A673 (cell line): Measurements from ENCODE around the gene BSPRY. TPM values are rescaled to one million over a fixed set of nuclear protein-coding genes. Genes with fewer than 3 reads are reported as not detected.

ENCODE experiments used
- BruUV-seq: library from RNA; stranded (reverse); fragments of 400-500 nt; replicated peaks from 2 replicates; lab custom pipeline; 2021; lab: Mats Ljungman, UMichigan
- CTCF ChIA-PET: fragments of 300-600 bp; sonication (Branson Sonifier 250); formaldehyde crosslinking; loops from one replicate; lab custom pipeline; 2022; ENCODE audit warnings: antibody characterized with exemption; lab: Charles Lee
- POLR2A ChIA-PET: fragments of 300-600 bp; sonication (Branson Sonifier 250); formaldehyde crosslinking; loops from one replicate; lab custom pipeline; 2022; ENCODE audit warnings: antibody characterized with exemption; ENCODE audit not compliant: low non-redundant PET; lab: Charles Lee
- DNase-seq: peaks from one replicate; pipeline ENCODE4 v3.0.0-alpha.2; 2015; ENCODE audit warnings: low spot score
- H3K27ac ChIP-seq: fragments of 200-600 bp; sonication (generic); 2 replicates; pipeline ENCODE4 v1.5.1; 2016; ENCODE audit warnings: mixed run types, low read depth, mild to moderate bottlenecking, mixed read lengths, antibody characterized with exemption, low read length; ENCODE audit not compliant: poor library complexity, severe bottlenecking
- H3K27me3 ChIP-seq: fragments of 200-600 bp; sonication (generic); replicated peaks from 2 replicates; pipeline ENCODE4 v1.6.1; 2017; ENCODE audit warnings: mixed run types, low read depth, mild to moderate bottlenecking, mixed read lengths, antibody characterized with exemption, low read length; ENCODE audit not compliant: insufficient read depth, poor library complexity
- H3K36me3 ChIP-seq: fragments of 200-600 bp; sonication (generic); 2 replicates; pipeline ENCODE4 v1.6.1; 2016; ENCODE audit warnings: mixed run types, mild to moderate bottlenecking, mixed read lengths, antibody characterized with exemption, low read length; ENCODE audit not compliant: insufficient read depth, poor library complexity, severe bottlenecking
- H3K4me1 ChIP-seq: fragments of 200-600 bp; sonication (generic); 2 replicates; pipeline ENCODE4 v1.6.1; 2017; ENCODE audit warnings: mixed run types, mild to moderate bottlenecking, mixed read lengths, antibody characterized with exemption, low read length; ENCODE audit not compliant: insufficient read depth, poor library complexity, severe bottlenecking
- H3K4me3 ChIP-seq: fragments of 200-600 bp; sonication (generic); 2 replicates; pipeline ENCODE4 v1.5.1; 2016; ENCODE audit warnings: low read depth, mixed run types, mild to moderate bottlenecking, mixed read lengths, low read length; ENCODE audit not compliant: poor library complexity, severe bottlenecking
- H3K9me3 ChIP-seq: fragments of 200-600 bp; sonication (generic); 2 replicates; pipeline ENCODE4 v1.6.1; 2016; ENCODE audit warnings: mixed run types, low read depth, mild to moderate bottlenecking, mixed read lengths, antibody characterized with exemption, low read length; ENCODE audit not compliant: poor library complexity, severe bottlenecking
- EZH2 ChIP-seq: fragments of 200-600 bp; sonication (generic); IDR thresholded peaks from 2 replicates; pipeline ENCODE4 v1.6.1; 2017; ENCODE audit warnings: borderline replicate concordance, low read depth, mild to moderate bottlenecking, mixed read lengths, antibody characterized with exemption, low read length; ENCODE audit not compliant: poor library complexity, severe bottlenecking
- intact Hi-C: fragments of 100-400 bp; cut with micrococcal nuclease; formaldehyde crosslinking; loops from one replicate; pipeline ENCODE4 v1.10.0; 2022; ENCODE audit not compliant: unreplicated experiment
- total RNA-seq: library from RNA; stranded (reverse); gene quantifications from 2 replicates; pipeline ENCODE4 v1.2.3, GENCODE V29; 2021
- TF ChIP-seq, protein P1 (sequence below): fragments of 300-800, 200-600 bp; sonication (generic); conservative IDR thresholded peaks from 2 replicates; pipeline ENCODE4 v1.5.1; 2017; ENCODE audit warnings: low read depth, mild to moderate bottlenecking, antibody characterized with exemption, low read length, moderate library complexity, mixed read lengths

Gene BSPRY
- total RNA-seq, 1 experiment from 2014 or later: not detected

DNA sequence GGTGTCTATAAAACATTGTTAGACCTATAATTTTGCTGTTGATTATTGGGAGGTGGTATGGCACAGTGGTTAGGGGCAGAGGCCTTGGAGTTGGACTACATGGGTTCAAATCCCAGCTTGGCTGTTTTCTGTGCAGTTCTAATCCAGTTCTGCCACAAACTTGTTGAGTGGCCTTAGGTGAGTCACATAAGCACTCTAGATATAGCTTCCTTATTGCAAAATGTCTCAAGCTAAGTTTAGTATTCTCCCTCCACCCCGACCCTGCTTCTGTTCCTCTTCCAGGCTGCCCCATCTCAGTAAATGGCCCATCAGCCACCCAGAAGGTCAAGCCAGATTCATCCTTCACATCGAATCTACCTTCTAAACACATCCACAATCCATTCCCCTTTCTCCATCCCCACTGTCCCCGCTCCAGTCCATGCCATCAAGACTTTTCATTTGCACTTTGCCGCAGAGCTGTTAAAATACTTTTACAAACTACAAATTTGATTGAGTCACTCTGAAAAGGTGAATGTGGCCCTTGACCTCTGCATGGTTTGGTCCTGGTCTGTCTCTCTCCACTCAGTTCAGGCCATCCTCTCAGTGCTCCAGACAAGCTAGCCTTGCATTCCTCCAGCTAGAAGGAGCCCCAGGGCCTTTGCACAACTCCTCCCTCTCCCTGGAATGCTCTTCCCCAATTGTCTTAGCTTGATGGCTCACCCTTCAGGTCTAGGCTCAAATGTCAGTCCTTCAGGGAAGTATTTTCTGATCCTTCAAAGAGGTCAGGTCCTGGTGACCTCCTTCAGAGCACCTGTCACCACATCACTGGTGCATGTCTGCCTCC, 37.4 kb downstream of the BSPRY start:
- no peak for DNase-seq
- Histone ChIP-seq H3K27me3 (no peaks in the 10 kb centered on the region), H3K4me1 (no peaks in the 10 kb centered on the region), H3K4me3 (no peak overlapping the region), H3K36me3 (peaks cover 4% of the 10 kb centered on the region), H3K9me3 (no peaks in the 10 kb centered on the region), H3K27ac (no peak overlapping the region)
- ChIA-PET CTCF (no interaction called here), POLR2A (no interaction called here)
- TF ChIP-seq, protein P1, sequence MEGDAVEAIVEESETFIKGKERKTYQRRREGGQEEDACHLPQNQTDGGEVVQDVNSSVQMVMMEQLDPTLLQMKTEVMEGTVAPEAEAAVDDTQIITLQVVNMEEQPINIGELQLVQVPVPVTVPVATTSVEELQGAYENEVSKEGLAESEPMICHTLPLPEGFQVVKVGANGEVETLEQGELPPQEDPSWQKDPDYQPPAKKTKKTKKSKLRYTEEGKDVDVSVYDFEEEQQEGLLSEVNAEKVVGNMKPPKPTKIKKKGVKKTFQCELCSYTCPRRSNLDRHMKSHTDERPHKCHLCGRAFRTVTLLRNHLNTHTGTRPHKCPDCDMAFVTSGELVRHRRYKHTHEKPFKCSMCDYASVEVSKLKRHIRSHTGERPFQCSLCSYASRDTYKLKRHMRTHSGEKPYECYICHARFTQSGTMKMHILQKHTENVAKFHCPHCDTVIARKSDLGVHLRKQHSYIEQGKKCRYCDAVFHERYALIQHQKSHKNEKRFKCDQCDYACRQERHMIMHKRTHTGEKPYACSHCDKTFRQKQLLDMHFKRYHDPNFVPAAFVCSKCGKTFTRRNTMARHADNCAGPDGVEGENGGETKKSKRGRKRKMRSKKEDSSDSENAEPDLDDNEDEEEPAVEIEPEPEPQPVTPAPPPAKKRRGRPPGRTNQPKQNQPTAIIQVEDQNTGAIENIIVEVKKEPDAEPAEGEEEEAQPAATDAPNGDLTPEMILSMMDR: no peak
- TF ChIP-seq EZH2: no peak
- intact Hi-C loops: no loop called here
- BruUV-seq: TSS peak; percentile 78

DNA sequence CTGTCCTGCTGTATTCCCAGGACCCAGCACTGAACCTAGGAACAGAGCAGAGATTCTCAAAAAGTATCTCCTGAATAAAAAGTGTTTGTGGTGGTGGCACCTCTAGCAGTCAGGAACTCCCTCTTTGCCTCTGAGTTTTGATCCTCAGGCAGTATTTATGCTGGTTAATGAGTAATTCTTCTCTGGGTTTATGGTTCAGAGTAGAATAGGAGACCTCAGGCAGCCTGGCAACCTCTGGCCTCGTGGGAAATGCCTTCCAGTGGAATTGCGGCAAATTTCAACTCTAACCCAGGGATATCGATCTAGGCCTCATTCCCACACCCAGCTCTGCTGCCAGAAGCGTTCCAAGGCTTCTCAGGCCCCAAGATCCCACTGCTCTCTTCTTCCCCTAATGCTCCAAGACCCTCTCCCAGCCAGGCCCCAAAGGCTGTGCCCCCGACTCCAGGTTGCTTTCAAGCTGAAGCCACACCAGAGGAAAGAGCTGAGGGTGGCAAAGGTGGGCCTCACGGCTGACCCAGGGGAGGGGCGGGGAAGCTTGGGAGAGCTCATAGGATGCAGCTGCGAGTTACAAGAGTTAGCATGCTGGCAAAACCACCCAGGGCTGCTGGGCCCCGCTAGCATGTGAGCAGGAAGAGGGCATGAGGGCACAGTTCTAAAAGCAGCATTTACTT, 38.4 kb downstream of the BSPRY start:
- no peak overlapping the region for H3K4me3 ChIP-seq
- no peaks in the 10 kb centered on the region for H3K9me3 ChIP-seq
- POLR2A ChIA-PET: no interaction called here
- H3K4me1 ChIP-seq: no peaks in the 10 kb centered on the region
- intact Hi-C loops: no loop called here
- no TSS peak for BruUV-seq
- no peak overlapping the region for H3K27ac ChIP-seq
- CTCF ChIA-PET: no interaction called here
- H3K36me3 ChIP-seq: peaks cover 4% of the 10 kb centered on the region
- TF ChIP-seq, protein P1: no peak
- no peak for TF ChIP-seq EZH2
- DNase-seq: no peak
- H3K27me3 ChIP-seq: no peaks in the 10 kb centered on the region

DNA sequence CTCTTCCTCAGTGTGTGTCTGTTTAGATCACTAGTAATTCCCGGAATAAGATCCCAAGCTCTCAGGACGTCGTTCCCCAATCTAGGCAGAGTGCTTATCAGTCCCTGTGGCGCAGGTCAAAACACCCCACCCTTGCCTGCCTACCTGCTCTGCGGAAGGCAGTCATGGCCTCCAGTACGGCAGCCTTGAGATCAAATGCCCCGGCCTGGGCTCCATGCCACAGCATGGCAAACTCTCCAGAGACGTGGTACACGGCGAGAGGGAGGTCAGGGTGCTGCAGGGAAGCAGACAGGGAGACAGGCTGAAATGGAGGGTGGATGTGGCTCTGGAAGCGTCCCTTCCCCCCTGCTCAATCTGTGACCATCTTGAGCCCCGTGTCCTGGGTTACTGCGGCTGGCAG, 39.5 kb downstream of the BSPRY start:
- no peak for DNase-seq
- no TSS peak for BruUV-seq
- intact Hi-C loops: no loop called here
- H3K27me3 ChIP-seq: no peaks in the 10 kb centered on the region
- H3K27ac ChIP-seq: no peak overlapping the region
- H3K4me3 ChIP-seq: no peak overlapping the region
- TF ChIP-seq EZH2: no peak
- TF ChIP-seq, protein P1: no peak
- peaks cover 4% of the 10 kb centered on the region for H3K36me3 ChIP-seq
- H3K4me1 ChIP-seq: no peaks in the 10 kb centered on the region
- POLR2A ChIA-PET: no interaction called here
- no peaks in the 10 kb centered on the region for H3K9me3 ChIP-seq
- CTCF ChIA-PET: no interaction called here
